GM18526 (cell line): ENCODE measurements around the gene CYREN.

Experiments
- POLR2A ChIP-seq: IDR thresholded peaks from 3 replicates; pipeline ENCODE4 v1.6.1; 2011; ENCODE audit not compliant: insufficient read length; ENCODE audit errors: extremely low read depth

CYREN gene

DNA sequence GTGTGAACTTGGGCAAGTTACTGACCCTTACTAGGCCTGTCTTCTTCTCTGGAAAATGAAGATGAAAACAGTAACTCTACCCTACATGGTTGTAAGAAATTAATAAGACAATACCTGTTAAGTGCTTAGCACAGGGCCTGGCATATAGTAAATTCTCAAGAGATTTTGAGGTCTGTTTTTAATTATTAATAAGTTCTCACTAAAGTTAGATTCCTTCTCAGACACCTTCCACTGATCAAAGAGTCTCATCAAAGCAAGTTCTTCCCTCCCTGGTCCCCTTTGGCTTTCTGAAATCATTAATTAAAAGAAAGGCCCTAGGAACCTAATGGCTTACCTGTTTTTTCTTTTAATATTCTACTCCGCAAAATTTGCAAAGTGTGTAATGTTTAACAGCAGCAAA lies 18.1 kb downstream of the CYREN start:
- TF ChIP-seq POLR2A, result no peak

GRCh38 chr7:135151533-135151932 lies 19.0 kb downstream of the CYREN start:
- no peak for TF ChIP-seq POLR2A

- TF ChIP-seq POLR2A, result no peak
Measured at GRCh38 chr7:135151132-135151531, 19.4 kb downstream of the CYREN start.

DNA sequence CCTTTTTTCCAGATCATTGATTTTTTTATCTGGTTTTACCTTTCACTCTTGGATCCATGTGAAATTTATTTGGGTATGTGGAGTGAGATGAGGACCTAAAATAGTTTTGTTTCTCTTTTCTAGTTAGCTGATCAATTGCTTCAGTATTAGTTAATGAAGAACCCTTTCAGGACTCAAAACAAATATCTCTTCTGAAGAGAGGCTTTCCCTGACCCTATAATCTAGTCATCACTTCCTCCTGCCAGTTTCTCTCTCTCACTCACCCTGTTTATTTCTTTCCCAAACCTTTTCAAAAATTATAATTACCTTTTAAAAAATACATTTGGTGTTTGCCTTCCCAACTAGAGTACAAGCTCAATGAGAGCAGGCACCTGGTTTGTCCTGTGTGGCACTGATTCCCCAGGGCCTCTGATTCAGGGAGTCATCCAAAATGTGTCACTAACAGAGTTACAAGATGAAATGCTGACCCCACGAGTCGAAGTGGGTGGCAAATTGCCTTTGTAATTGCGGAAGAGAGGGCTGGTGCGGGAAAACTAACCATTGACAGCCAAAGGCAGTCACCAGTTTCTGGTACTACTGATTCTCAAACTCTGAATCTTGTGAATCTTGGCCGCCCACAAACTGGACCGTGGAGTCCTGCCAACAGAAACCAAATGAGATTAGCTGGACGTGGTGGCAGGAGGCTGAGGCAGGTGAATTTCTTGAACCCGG lies 20.3 kb downstream of the CYREN start:
- TF ChIP-seq POLR2A, result no peak

GRCh38 chr7:135147899-135148721 lies 22.4 kb downstream of the CYREN start, which contains the start of gene TMEM140:
TMEM140 (plus strand) TSS chr7:135148072; CDS start chr7:135164442, 16,370 bp downstream.
- TF ChIP-seq POLR2A, result peak; percentile 50

DNA sequence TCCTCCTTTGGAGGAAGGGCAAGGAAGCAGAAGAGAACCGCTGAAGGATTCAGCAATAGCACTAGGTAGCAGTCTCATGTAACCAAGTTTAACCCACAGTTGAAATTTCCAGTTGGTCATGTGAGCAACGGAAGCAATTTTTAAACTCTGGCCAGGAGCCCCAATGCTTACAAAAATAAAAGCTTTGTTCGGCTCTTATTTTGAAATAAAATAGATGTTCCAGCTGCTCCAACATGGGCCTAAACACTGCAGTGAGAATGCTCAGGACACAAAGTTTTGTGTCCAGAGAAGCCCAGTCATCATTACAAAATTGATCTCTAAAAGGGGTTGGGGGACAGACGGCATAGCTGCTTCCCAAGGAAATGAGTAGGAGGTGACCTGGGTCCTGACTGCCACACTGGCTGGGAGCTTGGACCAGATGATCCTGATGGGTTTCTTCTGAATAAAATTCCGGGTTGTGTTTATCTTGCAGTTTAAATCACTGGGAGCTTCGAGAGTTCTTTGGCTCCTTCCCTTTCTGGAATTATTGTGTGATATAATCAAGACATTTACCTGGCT lies 23.1 kb downstream of the CYREN start:
- no peak for TF ChIP-seq POLR2A

GRCh38 chr7:135143885-135144668 lies 26.4 kb downstream of the CYREN start:
- TF ChIP-seq POLR2A, result no peak

GRCh38 chr7:135129579-135129978 lies 40.9 kb downstream of the CYREN start:
- no peak for TF ChIP-seq POLR2A

DNA sequence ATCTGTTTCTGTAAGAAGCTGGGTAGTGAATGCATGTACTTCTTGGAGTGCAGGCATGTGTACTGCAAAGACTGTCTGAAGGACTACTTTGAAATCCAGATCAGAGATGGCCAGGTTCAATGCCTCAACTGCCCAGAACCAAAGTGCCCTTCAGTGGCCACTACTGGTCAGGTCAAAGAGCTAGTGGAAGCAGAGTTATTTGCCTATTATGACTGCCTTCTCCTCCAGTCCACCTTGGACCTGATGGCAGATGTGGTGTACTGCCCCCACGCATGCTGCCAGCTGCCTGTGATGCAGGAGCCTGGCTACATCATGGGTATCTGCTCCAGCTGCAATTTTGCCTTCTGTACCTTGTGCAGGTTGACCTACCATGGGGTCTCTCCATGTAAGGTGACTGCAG lies 41.6 kb downstream of the CYREN start:
- no peak for TF ChIP-seq POLR2A

DNA sequence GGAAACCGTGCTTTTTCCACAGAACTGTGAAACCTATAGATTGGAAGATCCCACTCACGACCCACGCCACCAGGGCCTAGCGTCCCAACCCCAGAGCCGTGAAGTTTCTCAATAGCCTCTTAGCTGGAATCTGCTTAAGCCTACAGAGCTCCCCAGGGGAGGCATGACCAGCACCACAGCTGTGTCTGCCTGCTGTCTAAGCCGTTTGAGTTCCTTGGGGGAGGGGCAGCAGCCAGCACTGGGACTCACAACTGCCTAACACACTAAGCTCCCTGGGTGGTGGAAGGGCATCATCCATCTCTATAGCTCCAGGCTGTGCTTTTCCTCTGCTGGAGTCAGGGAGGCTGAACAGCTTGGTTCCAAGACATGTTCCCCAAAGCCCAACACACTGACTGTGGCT lies 48.6 kb downstream of the CYREN start:
- no peak for TF ChIP-seq POLR2A

DNA sequence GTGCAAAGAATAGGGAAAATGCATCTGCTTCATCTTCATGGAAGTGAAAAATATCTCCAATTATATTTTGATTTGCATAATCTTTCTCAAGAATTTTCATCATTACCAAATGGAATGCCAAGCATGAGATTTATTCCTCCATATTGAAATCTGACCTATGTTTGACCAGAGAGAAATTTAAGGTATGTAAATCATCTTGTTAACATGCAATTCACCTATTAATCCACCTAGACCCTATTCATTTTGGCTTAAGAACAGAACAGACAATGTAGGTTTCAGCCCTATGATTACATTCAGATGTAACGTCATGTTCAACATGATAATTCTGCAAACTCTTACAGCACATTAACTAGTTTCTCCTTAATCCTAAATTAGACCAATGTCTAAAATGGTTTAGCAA lies 53.4 kb downstream of the CYREN start:
- no peak for TF ChIP-seq POLR2A
